Embryonic facial prominence (tissue), 1 donor: ENCODE data around the gene ZNF575.

ENCODE experiments used
- DNase-seq: peaks from one replicate; pipeline ENCODE4 v3.0.0-alpha.2; 2016; ENCODE audit errors: extremely low spot score

ZNF575 gene, protein sequence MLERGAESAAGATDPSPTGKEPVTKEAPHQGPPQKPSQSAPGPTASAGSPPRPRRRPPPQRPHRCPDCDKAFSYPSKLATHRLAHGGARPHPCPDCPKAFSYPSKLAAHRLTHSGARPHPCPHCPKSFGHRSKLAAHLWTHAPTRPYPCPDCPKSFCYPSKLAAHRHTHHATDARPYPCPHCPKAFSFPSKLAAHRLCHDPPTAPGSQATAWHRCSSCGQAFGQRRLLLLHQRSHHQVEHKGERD

DNA sequence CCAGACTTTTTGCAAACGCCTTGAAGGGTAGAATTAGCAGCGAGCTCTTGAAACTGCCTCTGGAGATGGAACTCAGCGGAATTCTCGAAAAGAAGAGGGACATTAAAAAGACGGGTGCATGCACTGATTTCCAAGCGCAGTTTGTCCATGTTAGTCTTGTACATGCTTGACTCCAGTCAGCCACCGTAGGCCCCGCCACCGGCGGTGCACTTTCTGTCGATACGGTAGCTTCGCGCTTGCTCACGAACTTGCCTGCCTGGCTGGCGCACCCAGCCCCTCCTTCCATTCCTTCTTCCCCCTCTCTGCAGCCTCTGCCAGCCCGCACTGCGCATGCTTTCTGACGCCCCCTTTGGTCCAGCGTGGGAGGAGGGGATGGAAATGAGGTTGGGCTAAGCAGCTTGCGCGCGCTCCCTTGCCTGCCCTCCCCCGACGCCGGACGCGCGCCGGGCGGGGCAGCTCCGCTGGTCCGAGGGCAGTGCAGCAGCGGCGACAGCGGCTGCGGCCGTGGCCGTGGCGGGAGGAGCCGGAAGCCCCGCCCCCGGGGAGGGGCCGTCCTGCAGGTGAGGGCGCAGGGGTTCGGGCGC, at the start of gene ZNF575:
Gene ZNF575 (plus strand): TSS at position 227 of the 584 bp plus-strand sequence. CDS start 1,235 bp downstream, outside the sequence.
- peak; percentile 92 for DNase-seq

DNA sequence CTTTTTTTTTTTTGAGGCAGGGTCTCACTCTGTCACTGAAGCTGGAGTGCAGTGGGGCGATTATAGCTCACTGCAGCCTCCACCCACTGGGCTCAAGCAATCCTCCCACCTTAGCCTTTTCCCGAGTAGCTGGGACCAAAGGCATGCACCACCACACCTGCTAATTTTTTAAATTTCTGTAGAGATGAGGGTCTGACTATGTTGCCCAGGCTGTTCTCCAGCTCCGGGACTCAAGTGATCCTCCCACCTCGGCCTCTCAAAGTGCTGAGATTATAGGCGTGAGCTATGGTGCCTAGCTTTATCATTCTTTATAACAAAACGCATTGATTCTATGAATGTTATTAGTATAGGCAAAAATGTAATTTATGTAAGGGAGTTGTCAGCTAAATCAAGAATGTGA, 49.7 kb upstream of the ZNF575 start:
- no peak for DNase-seq

DNA sequence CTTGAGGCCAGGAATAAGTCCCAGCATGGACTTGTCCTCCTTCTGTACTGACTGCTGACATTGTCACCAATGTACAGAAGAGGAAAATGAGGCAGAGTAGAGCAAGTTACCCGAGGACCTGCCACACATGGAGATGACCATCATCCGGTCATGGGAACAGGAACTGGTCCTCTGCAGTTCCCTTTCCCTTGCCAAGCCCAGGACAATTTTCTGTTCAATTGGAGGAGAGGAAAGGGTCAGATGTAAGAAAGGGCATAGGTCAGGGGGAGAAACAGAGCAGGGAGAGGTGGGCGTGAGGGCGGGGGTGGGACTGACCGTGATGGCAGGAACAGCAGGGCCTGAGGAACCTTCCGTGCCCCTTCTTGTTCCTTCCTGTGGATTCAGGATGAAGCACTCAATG, 47.0 kb upstream of the ZNF575 start:
- DNase-seq, result no peak

DNA sequence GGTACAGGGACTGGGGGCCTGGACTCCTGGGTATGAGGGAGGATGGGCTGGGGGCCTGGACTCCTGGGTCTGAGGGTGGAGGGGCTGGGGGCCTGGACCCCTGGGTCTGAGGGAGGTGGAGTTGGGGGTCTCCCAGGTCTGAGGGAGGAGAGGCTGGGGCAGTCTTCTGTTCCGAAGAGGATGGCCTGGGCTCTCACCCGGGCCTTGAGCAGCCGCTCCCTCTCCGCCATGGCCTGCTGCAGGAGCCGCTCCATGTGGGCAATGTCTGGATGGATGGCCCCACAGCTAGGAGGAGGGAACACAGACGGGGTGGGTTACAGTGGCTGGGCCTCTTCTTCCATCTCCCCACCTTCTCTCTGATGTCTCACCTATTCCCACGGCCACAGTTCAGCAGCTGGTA, 46.6 kb upstream of the ZNF575 start:
- no peak for DNase-seq

DNA sequence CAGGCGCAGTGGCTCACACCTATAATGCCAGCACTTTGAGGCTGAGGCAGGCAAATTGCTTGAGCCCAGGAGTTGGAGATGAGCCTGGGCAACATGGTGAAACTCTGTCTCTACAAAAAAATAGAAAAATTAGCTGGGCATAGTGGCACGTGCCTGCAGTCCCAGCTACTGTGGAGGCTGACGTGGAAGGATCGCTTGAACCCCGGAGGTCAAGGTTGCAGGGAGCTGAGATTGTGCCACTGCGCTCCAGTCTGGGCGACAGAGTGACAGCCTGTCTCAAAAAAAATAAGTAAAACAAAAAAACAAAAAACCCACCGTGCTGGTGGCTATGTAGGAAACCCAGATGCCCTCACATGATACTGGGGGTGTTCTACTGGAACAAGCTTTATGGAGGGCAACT, 44.8 kb upstream of the ZNF575 start:
- no peak for DNase-seq

DNA sequence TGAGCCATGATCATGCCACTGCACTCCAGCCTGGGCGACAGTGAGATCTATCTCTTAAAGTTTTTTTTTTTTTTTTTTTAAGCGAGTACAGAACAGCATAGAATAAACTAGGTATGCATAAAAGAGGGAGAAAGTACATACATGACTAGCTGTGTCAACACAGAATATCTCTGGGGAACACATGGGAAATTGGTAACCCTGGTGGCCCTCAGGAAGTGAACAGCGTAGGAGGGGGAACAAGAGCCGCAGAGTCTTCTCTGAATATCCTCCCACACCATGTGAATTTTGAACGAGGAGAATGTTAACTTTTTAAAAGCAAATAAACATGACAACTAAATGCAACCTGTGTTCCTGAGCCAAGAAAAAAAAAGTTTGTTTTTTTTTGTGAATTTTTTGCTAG, 43.7 kb upstream of the ZNF575 start:
- DNase-seq, result no peak

DNA sequence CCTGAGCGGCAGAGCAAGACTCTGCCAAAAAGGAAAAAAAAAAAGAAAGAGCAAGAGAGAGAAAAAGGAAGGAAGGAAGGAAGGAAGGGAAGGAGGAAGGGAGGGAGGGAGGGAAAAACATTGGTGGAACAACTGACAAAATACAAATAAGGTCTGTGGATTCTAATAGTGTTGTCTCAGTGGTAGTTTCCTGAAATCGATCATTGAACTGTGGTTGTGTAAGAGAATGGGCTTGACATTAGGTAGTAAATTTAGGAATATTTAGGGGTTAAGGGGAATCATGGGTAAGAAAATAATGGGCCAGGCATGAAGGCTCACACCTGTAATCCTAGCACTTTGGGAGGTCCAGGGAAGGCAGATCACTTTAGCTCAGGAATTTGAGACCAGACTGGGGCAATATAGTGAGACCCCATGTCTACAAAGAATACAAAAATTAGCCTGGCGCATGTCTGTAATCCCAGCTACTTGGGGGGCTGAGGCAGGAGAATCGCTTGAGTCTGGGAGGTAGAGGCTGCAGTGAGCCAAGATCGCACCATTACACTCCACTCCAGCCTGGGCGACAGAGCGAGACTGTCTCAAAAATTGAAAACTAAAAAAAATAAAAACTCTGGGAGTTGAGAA, 42.9 kb upstream of the ZNF575 start:
- no peak for DNase-seq

DNA sequence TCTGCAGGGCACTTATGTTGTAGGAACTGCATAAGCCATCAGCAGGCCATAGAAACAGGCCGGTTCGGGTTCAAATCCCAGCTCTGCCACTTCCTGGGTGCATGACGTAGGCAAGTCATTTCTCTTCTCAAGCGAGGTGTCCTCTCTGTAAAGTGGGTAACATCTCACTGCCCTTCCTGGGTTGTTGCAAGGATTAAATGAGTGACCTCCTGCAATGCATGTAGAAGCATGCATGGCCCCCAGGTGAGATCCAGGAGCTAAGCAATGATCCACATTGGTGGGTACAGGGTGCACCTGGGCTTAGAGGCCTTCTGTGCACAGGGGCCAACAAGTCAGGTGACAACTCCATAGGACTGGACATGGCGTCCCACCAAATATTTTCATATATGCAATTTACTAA, 42.2 kb upstream of the ZNF575 start:
- DNase-seq, result no peak

DNA sequence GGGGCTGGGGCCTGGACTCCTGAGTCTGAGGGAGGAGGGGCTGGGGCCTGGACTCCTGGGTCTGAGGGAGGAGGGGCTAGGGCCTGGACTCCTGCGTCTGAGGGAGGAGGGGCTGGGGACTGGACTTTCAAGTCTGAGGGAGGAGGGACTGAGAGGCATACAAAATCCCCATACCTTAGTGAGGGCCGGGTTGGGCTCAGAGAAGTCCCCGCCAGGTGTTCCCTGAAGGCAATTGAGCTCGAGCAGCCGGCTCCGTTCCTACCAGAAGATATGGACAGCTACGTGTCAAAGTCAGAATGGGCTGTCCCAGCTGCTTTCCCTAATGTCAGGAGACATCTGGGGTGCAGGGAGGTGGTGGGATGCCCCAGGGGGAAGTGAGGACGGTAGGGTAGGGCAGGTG, 37.9 kb upstream of the ZNF575 start:
- no peak for DNase-seq

DNA sequence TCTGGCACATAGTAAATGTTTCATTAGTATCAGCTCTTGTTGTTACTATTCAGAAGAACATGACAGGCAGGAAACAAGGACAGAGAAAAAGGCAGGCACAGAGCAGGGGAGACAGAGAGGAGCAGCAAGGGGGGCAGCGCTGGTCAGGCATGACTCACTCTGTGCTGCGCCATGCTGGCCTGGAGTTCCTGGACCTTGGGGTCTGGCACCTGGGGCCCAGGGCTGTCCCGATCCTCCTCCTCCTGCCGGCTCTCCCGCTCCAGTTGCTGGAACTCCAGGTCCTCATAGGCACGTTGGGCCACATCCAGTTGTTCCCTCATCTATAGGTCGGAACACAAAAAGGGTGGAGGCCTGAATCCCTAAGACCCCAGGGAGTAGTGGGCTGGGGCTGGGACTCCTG, 36.0 kb upstream of the ZNF575 start:
- DNase-seq, result no peak

DNA sequence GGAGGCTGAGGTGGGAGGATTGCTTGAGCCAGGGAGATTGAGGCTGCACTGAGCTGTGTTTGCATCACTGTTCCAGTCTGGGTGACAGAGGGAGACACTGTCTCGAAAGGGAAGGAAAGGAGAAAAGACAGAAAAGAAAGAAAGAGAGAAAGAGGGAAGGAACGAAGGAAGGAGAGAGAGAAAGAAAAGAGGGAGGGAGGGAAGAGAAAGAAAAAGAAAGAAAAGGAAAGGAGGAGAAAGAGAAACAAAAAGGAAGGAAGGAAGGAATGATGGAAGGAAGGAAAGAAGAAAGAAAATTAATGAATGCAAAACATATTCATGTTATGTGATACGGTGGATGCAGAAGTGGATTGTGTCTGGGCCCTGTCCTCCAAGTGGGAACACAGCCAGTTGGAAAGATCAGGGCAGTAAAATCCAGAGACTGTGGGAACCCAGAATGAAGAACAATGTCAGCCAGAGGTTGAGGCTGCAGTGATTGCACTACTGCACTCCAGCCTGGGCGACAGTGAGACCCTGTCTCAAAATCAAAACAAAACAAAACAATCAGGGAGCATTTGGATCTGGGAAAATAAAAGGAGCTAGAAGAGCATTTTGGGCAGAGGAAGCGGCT, 34.6 kb upstream of the ZNF575 start:
- DNase-seq, result no peak

DNA sequence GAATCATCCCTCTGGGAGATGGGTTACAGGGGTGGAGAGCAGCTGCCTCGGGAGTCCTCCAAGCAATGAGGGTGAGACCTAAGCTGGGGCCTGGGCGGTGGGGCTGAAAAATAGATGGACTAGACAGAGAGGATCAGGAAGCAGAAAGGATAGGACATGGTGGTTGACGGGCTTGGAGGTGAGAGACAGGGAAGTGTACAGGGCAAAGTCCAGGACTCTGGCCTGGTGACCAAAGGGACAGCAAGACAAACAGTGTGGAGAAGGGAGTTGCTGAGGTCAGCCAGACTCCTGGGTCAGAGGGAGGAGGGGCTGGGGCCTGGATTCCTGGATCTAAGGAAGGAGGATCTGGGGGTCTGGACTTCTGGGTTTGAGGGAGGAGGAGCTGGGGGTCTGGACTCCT, 33.9 kb upstream of the ZNF575 start:
- DNase-seq, result no peak

DNA sequence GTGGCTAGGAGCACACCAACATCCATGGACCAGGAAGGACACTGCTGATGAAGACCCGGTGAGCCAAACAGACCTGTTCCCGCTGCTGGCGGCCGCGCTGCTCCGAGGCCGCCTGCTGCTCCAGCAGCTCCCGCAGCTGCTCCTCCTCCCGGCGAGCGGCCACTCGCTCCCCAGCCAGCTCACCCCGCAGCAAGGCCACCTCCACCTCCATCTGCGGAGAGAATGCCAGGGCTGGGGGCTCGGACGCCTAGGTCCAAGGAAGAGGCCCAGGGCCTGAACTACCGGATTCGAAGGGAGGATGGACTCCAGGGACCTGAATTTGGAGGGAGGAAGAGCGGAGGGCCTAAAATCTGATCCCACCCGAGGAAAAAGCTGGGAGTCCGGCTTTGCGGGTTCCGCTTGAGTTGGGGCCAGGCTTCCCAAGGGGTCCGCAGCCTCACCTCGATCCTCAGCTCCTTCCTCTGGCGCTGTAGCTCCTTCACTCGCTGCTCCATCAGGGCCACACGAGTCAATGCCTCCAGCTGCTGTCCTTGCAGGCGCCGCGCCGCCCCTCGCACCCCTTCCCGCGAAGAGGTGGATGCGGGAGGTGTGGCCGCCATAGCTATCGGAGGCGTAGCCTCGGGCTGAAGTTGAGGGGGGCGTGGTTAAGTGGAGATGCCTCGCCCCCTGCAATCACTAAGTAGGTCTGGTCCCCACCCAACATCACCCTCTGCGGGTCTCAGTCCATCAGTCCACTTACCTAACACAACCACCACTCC, 31.1 kb upstream of the ZNF575 start:
- no peak for DNase-seq

DNA sequence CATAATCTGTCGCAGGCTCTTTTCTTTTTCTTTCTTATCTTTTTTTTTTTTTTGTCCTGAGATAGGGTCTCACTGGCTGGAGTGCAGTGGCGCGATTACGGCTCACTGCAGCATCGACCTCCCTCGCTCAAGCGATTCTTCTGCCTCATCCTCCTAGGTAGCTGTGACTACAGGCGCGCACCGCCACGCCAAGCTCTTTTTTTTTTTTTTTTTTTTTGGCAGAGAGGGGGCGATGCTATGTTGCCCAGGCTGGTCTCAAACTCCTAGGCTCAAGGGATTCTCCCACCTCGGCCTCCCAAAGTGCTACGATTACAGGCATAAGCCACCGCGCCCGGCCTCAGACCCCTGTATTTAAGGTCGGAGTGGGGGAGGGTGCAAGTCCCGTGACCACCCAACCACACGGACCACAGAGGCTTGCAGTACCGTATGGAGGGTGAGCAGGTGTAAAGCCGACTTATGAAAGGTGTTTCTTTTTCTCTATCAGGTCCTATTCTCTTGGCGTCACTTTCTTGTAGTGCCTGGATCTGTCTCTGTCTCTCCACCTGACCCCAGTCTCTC, 30.5 kb upstream of the ZNF575 start:
- DNase-seq, result no peak

DNA sequence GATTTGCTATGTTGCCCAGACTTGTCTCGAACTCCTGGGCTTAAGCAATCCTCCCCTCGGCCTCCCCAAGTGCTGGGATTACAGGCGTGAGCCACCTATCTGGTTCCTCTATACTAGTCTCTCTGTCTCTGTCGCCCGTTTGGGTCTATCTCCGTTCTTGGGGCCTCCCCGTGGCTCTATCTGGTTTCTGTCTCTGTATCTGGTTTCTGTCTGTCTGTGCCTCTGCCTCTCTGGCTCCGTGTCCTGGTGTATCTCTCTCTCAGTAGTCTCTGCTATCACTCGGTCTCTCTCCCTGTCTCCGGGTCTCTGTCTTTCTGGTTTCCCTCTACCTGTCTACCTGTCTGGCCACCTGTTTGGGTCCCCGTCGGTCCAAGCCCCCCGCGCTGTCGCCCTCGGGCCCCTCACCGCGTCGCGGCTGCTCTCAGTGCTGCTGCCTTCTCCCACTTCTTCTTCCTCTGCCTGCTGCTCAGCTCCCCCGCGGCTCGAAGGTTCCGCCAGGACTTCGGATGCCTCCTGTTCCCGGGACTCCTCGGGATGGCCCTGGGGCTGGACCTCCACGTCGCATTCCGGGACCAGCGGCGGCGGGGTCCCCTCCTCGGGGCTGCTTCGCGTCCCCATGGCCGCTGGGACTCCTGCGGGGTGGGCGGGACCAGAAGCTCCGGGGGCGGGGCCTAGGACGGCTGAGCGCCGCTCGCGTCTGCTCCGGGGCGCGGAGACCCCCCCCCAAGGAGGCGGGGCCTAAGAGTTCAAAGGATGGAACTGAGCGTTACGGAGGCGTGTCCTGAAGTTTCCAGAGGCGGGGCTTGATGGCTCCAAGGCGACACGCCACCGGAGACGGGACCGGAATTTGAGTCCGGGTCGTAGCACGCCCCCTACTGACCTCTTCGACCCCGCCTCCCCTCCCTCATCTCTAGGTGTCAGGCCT, 29.2 kb upstream of the ZNF575 start:
- DNase-seq, result peak; percentile 87

DNA sequence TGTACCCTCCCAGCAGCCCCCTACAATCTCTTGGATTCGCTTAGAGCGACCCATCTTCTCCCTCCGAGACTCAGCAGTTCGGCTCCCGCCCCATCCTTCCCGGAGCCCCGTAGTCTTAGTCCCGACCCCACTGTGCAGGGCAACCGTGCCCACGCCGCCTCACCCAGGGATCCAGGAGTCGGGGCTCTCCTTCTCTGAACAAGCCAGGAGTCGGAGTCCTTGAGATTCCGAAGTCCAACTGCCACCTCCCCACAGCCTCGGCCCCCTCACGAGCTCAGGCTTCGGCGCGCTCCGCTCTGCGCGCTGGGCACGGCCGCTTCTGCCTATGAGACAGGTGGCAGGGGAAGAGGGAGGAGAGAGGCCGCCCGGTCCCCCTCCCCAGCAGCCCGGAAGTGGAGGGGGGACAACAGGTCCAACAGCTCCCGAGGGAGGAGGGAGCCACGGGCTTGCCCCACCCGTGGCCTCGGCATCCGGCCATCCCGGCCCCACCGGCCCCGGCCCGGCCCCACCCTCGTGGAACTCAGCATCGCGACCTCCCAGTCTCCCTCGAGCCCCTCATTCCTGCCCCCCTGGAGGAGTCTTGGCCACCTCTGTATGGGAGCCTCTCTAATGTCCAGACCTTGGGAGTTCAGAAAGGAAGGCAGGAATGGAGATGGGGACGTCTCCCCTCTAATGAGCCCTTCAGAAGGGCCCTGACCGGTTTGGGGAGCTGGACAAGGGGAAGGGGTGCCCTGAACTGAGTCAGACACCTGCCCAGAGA, 28.4 kb upstream of the ZNF575 start, which contains the start of gene PHLDB3:
Gene PHLDB3 (minus strand): TSS at position 321 of the 760 bp plus-strand sequence. CDS start 628 bp downstream, outside the sequence.
- DNase-seq, result no peak

DNA sequence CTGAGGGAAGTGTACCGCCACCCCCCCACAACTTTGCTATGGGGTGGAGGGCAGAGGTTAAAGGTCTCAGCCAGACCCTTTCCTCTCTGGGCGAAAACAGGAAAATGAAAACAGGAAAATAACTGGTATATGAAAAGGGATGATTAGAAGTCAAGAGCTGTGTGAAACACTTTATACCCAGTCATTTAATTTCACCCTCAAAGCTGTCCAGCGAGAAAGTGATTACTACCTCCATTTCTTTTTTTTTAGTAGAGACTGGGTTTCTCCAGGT, 27.9 kb upstream of the ZNF575 start:
- DNase-seq, result no peak

DNA sequence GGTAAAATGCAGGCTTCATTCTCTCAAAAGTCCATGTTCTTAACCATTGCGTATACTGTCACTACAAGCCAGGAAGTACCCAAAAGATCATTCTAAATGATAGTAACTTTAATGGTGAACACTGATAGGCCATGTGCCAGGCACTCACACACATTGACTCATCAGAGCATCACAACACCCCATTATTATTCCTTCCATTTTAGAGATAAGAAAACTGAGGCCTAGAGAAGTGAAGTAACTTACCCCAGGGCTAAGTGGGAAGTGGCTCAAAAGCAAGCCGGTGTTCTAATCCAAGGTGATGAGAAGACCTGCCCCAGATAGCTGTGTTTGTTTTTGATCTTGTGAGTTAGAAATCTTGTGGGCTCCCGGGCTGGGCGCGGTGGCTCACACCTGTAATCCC, 27.0 kb upstream of the ZNF575 start:
- no peak for DNase-seq

DNA sequence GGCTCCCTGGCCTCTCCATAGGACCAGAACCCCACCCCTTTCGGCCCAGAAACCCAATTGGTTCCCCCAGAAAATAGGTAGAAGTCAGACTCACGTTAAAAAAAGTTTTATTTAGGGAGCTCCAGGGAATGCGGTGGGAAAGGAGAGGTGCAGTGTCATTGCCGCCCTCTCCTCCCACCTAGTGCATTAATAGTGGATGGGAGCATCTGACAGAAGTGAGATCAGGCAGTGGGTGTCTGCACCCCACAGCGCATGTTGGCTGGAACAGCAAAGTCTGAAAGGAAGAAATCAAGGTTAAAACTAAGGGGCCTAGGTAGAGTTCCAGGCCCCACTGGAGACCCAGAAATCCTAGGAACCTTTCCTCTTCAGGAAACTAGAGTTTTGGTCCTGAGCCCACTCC, 26.4 kb upstream of the ZNF575 start:
- no peak for DNase-seq

DNA sequence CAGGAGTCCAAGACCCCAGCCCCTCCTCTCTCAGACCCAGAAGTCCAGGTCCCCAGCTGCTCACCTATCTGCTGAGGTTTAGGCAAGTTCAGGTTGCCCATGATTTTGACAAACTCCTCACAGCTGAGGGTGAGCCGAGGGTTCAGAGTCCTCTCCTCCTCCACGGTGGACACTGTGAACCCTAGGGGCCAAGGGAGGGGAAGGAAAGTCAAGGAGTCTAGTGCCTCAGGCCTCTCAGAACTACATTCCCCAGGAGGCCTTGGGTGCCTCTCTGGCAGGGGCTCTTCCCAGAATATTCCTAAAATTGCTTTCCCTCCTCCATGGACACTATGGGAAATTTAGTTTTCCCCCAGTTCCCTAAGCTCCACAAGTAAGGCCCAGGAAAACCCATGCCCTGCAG, 25.1 kb upstream of the ZNF575 start:
- DNase-seq, result no peak
